Activated CD8-positive, alpha-beta T cell treated with anti-CD3 and anti-CD28 coated beads for 36 hours (primary cell): Measurements from ENCODE around the gene CRAT. TPM values are rescaled to one million over a fixed set of nuclear protein-coding genes. Genes with fewer than 3 reads are reported as not detected.
A peak's percentile ranks its signal among the peaks of the same experiment; 100 is the strongest.

Experiments
- ATAC-seq: fragments of 200-7000 bp; cut with Tn5 transposase; one replicate; pipeline ENCODE4 v1.10.0; 2021; ENCODE audit warnings: mild to moderate bottlenecking, moderate library complexity
- CTCF ChIA-PET: fragments of 350-600 bp; sonication (Branson Sonifier 250); formaldehyde crosslinking; loops from one replicate; lab custom pipeline; 2021; ENCODE audit warnings: antibody characterized with exemption; lab: Charles Lee
- POLR2A ChIA-PET: fragments of 350-600 bp; sonication (Branson Sonifier 250); formaldehyde crosslinking; loops from one replicate; lab custom pipeline; 2021; ENCODE audit warnings: antibody characterized with exemption; lab: Charles Lee
- DNase-seq: peaks from one replicate; pipeline ENCODE4 v3.0.0-alpha.2; 2020
- H3K27ac Mint-ChIP-seq: one replicate; pipeline ENCODE4 v1.8.0; 2021; ENCODE audit warnings: mild to moderate bottlenecking, mixed read lengths
- H3K27me3 Mint-ChIP-seq: one replicate; pipeline ENCODE4 v1.8.0; 2021; ENCODE audit warnings: mixed read lengths
- H3K36me3 Mint-ChIP-seq: one replicate; pipeline ENCODE4 v1.8.0; 2021; ENCODE audit warnings: low read depth, mixed read lengths
- H3K4me1 Mint-ChIP-seq: one replicate; pipeline ENCODE4 v1.8.0; 2021; ENCODE audit warnings: low read depth, mixed read lengths
- H3K4me3 Mint-ChIP-seq: one replicate; pipeline ENCODE4 v1.8.0; 2021; ENCODE audit warnings: mild to moderate bottlenecking, moderate library complexity, mixed read lengths
- H3K9me3 Mint-ChIP-seq: one replicate; pipeline ENCODE4 v1.8.0; 2021; ENCODE audit warnings: mixed read lengths
- CTCF ChIP-seq: fragments of 200-600 bp; IDR thresholded peaks from one replicate; pipeline ENCODE4 v1.8.0; 2022; ENCODE audit warnings: antibody characterized with exemption, mild to moderate bottlenecking
- intact Hi-C: fragments of 100-400 bp; cut with micrococcal nuclease; formaldehyde crosslinking; loops from one replicate; pipeline ENCODE4 v1.10.0; 2022
- total RNA-seq, 2 experiments: library from RNA; stranded (reverse); gene quantifications; one replicate each; pipeline ENCODE4 v1.2.3, GENCODE V29; 2021

Gene CRAT
- total RNA-seq: 10 to 100 TPM; 11.8 to 12.7 TPM

DNA sequence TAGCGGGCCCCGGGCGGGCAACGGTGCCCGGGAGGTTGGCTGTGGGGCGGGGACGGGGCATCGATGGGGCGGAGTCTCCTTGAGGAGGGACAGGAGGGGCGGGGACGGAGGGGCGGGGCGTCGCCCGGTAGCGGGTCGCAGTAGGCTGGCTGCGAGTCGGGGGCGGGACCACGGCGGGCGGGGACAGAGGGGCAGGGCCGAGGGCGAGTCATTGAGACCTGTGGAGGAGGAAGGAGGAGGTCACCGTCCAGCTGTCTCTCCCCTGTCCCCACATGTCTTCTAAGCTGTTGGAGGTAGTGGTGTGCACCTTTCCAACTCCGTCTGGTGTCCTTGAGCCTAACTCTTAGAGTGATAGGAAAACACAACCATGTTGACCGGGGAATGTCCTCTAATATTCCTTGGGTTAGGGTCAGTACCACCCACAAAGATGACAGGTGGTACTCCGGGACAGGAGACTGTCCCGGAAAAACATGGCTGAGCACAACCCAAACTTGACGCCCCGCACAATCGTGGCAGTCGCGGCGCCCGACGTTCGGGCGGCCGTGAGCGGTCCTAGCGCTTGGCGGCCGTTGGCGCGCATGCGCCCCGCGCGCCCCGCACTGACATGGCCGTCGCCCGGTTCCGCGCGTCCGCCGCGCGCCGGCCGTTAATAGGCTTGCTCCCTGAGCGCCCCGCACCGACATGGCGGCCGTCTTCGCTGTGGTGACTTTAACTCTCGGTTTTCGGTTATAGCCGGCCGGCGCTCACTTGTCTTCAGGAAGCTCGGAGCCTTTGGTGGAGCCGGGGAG lies at the start of gene CRAT, which contains the start of gene PTPA:
Gene CRAT (minus strand): TSS at position 54 of the 788 bp plus-strand sequence. CDS start 284 bp downstream, outside the sequence.
Gene PTPA (plus strand): TSS at position 676 of the 788 bp plus-strand sequence. CDS start 186 bp downstream, outside the sequence.
- Mint-ChIP-seq H3K9me3 (no peaks in the 10 kb centered on the region), H3K4me3 (peak within 1 kb of the TSS; percentile 87), H3K4me1 (peaks cover 29% of the 10 kb centered on the region), H3K27ac (peak within 1 kb of the TSS; percentile 96), H3K36me3 (peaks cover 4% of the 10 kb centered on the region), H3K27me3 (no peaks in the 10 kb centered on the region)
- DNase-seq: peak; percentile 98
- CTCF ChIA-PET: interaction anchor here (1.0 to 4.9 kb wide), 2 partner anchors 20 to 32 kb away, joined by 4 to 40 read pairs; no protein-coding TSS in a partner anchor
- no peak for TF ChIP-seq CTCF
- POLR2A ChIA-PET: interaction anchor here (0.7 to 2.0 kb wide), 9 partner anchors 12 to 473 kb away, joined by 3 to 6 read pairs (median 4); partner anchors contain the start of gene ENDOG
- ATAC-seq: peak; percentile 91
- intact Hi-C loops: no loop called here

DNA sequence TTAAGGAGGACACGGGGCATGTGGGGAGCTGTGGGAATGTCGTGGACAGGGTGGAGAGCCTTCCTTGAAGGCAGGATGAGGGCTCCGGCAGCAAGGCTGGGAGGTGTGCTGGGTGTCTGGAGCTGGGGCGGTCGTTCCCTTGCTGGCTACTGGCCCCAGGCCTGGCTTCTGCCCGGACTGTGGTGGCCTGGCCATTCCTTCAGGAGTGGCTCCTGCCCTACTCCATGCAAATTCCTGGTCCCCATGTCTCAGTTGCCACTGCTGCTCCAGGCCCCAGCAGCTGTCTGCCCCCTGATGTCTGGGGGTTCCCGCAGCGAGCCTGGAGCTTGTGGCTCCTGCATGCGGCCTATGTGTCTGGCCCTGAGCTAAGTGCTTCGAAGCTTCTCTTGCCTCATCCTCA lies 45.6 kb upstream of the CRAT start:
- DNase-seq: no peak
- intact Hi-C loops: no loop called here
- Mint-ChIP-seq H3K27ac (no peak overlapping the region), H3K36me3 (peaks cover 2% of the 10 kb centered on the region), H3K4me1 (no peaks in the 10 kb centered on the region), H3K9me3 (no peaks in the 10 kb centered on the region), H3K4me3 (no peak overlapping the region), H3K27me3 (no peaks in the 10 kb centered on the region)
- POLR2A ChIA-PET: no interaction called here
- TF ChIP-seq CTCF: no peak
- CTCF ChIA-PET: interaction anchor here (1.5 to 2.4 kb wide), 2 partner anchors 13 to 17 kb away, joined by 6 to 9 read pairs; no protein-coding TSS in a partner anchor
- ATAC-seq: no peak

DNA sequence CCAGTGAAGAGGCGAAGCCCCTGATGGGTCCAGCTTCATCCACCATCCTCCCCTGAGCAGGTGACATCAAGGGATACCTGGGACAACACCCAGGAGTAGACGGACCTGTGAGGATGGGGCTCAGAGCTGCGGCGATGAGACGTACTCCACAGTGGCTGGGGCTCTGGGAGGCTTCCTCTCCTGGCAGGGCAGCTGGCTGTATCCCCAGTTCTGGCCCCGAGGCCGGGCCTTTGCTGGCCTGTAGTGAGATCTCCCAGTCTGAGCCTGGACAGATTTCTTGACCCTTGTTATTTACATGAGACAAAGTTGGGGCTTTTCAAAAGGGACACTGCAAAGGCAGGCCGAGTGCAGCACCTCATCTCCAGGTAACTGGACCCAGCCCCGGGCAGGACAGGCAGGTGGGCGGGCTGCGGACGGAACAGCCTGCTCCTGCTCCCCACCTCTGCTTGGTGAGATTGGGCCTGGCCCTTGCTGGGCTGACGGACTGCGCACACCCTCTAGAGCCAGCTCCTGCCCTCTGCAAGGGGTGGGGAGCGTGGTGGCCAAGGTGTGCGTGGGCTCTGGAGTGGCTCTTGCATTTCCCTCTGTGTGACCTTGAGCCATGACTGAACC lies 44.4 kb upstream of the CRAT start:
- ATAC-seq: no peak
- peaks cover 2% of the 10 kb centered on the region for H3K36me3 Mint-ChIP-seq
- no peak overlapping the region for H3K27ac Mint-ChIP-seq
- ChIA-PET POLR2A (no interaction called here), CTCF (interaction anchor here (4.9 kb wide), 1 partner anchor 13 kb away, joined by 28 read pairs; no protein-coding TSS in a partner anchor)
- TF ChIP-seq CTCF: no peak
- intact Hi-C loops: no loop called here
- H3K27me3 Mint-ChIP-seq: no peaks in the 10 kb centered on the region
- H3K9me3 Mint-ChIP-seq: no peaks in the 10 kb centered on the region
- H3K4me1 Mint-ChIP-seq: no peaks in the 10 kb centered on the region
- no peak for DNase-seq
- no peak overlapping the region for H3K4me3 Mint-ChIP-seq

DNA sequence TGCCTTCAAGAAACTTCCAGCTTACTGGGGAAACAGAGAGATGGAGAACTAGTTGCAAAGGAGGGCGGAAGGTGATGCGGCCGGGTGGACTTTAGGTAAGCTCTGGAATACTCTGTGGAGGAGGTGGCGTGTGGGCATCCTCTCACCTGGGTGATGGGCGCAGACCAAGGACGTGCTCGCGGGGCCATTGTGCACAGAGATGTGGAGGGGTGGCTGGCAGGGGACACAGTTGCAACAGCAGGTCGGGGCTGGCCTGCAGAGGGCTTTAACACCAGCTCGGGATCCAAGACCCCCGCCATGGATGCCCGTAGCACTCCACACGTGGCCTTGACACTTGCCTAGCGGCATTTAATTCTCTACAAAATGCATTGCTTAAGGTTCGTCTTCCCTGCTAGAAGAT lies 40.9 kb upstream of the CRAT start:
- H3K9me3 Mint-ChIP-seq: no peaks in the 10 kb centered on the region
- no peaks in the 10 kb centered on the region for H3K4me1 Mint-ChIP-seq
- H3K4me3 Mint-ChIP-seq: no peak overlapping the region
- peaks cover 2% of the 10 kb centered on the region for H3K36me3 Mint-ChIP-seq
- no peak for DNase-seq
- ChIA-PET CTCF (interaction anchor here (0.8 to 4.9 kb wide), 4 partner anchors 9 to 473 kb away, joined by 3 to 28 read pairs (median 4); no protein-coding TSS in a partner anchor), POLR2A (interaction anchor here (1.0 to 2.1 kb wide), 3 partner anchors 10 to 20 kb away, joined by 3 to 5 read pairs (median 4); no protein-coding TSS in a partner anchor)
- H3K27me3 Mint-ChIP-seq: no peaks in the 10 kb centered on the region
- H3K27ac Mint-ChIP-seq: no peak overlapping the region
- no peak for TF ChIP-seq CTCF
- no peak for ATAC-seq
- intact Hi-C loops: no loop called here
